Mucosa of descending colon (tissue), 3 donors: ENCODE measurements around the gene KAT6B. TPM values are rescaled to one million over a fixed set of nuclear protein-coding genes. Genes with fewer than 3 reads are reported as not detected.

ENCODE experiments used
- ATAC-seq: fragments of 200-7000 bp; cut with Tn5 transposase; one replicate; pipeline ENCODE4 v1.9.1; 2020; ENCODE audit warnings: mild to moderate bottlenecking, moderate library complexity
- DNase-seq, 3 donors: peaks; one replicate each; pipeline ENCODE4 v3.0.0-alpha.2; 2020
- H3K36me3 ChIP-seq: fragments of 200-600 bp; one replicate; pipeline ENCODE4 v1.8.0; 2021; ENCODE audit warnings: low read depth, mild to moderate bottlenecking
- H3K4me1 ChIP-seq: fragments of 200-600 bp; one replicate; pipeline ENCODE4 v1.8.0; 2021; ENCODE audit warnings: low read depth, mild to moderate bottlenecking
- H3K4me3 ChIP-seq: fragments of 200-600 bp; one replicate; pipeline ENCODE4 v1.8.0; 2021; ENCODE audit warnings: mild to moderate bottlenecking
- H3K9me3 ChIP-seq: fragments of 200-600 bp; one replicate; pipeline ENCODE4 v1.8.0; 2021; ENCODE audit warnings: mild to moderate bottlenecking
- CTCF ChIP-seq: fragments of 200-600 bp; IDR thresholded peaks from one replicate; pipeline ENCODE4 v1.8.0; 2022; ENCODE audit warnings: antibody characterized with exemption, mild to moderate bottlenecking
- intact Hi-C, 2 donors: fragments of 100-400 bp; cut with DNase I in 1 of 2; cut with micrococcal nuclease in 1 of 2; formaldehyde crosslinking; loops; one replicate each; pipeline versions ENCODE4 v1.11.0 to v1.11.1; 2022; cut with DNase I, micrococcal nuclease
- total RNA-seq, 3 donors: library from RNA; stranded (reverse); fragmentation: NEBNext Ultra II Directional in 2 of 3; extraction: Animal tissue kit (Norgen Biotek cat#: 25700) in 2 of 3; gene quantifications; one replicate each; pipeline versions ENCODE4 v1.2.1 to v1.2.4, GENCODE V29; 2021 to 2023
- donor health status: DM: no; HTN: no; CAD: no; lungs with moderate emphysema.
- donor health status: DM: no; HTN: no; CAD: no.
- donor health status: DM: no; HTN: yes; CAD: no.

KAT6B gene
- total RNA-seq, 3 donors from 2014 or later: 29.5 to 60.5 (median 39.3) TPM

GRCh38 chr10:74969093-74969492, 142.7 kb downstream of the KAT6B start:
- Histone ChIP-seq H3K9me3 (no peaks in the 10 kb centered on the region), H3K4me3 (no peak overlapping the region), H3K4me1 (peaks cover 16% of the 10 kb centered on the region), H3K36me3 (no peaks in the 10 kb centered on the region)
- DNase-seq: no peak
- no peak for ATAC-seq
- TF ChIP-seq CTCF: no peak
- intact Hi-C loops: no loop called here

GRCh38 chr10:74969530-74969929, 143.1 kb downstream of the KAT6B start:
- Histone ChIP-seq H3K4me3 (no peak overlapping the region), H3K4me1 (peaks cover 16% of the 10 kb centered on the region), H3K9me3 (no peaks in the 10 kb centered on the region), H3K36me3 (no peaks in the 10 kb centered on the region)
- intact Hi-C loops: no loop called here
- TF ChIP-seq CTCF: no peak
- ATAC-seq (no peak), DNase-seq (no peak)

GRCh38 chr10:74973741-74974392, 147.5 kb downstream of the KAT6B start:
- DNase-seq (no peak), ATAC-seq (no peak)
- H3K36me3 ChIP-seq: no peaks in the 10 kb centered on the region
- H3K4me3 ChIP-seq: no peak overlapping the region
- TF ChIP-seq CTCF: no peak
- no peaks in the 10 kb centered on the region for H3K9me3 ChIP-seq
- intact Hi-C loops: no loop called here
- peaks cover 5% of the 10 kb centered on the region for H3K4me1 ChIP-seq

GRCh38 chr10:74975758-74976157, 149.4 kb downstream of the KAT6B start:
- Histone ChIP-seq H3K36me3 (no peaks in the 10 kb centered on the region), H3K9me3 (no peaks in the 10 kb centered on the region), H3K4me3 (no peak overlapping the region), H3K4me1 (no peaks in the 10 kb centered on the region)
- TF ChIP-seq CTCF: no peak
- intact Hi-C loops: no loop called here
- ATAC-seq (no peak), DNase-seq (no peak)

GRCh38 chr10:74976565-74976964, 150.2 kb downstream of the KAT6B start:
- intact Hi-C loops: no loop called here
- Histone ChIP-seq H3K4me3 (no peak overlapping the region), H3K36me3 (no peaks in the 10 kb centered on the region), H3K4me1 (no peaks in the 10 kb centered on the region), H3K9me3 (no peaks in the 10 kb centered on the region)
- no peak for ATAC-seq
- DNase-seq: no peak
- TF ChIP-seq CTCF: no peak

- intact Hi-C loops: no loop called here
- no peak for TF ChIP-seq CTCF
- Histone ChIP-seq H3K4me1 (no peaks in the 10 kb centered on the region), H3K4me3 (no peak overlapping the region), H3K9me3 (no peaks in the 10 kb centered on the region), H3K36me3 (no peaks in the 10 kb centered on the region)
- no peak for DNase-seq
- ATAC-seq: no peak
Measured at GRCh38 chr10:74977072-74977471, 150.7 kb downstream of the KAT6B start.
